HG03457 (cell line): Measurements from ENCODE around the gene CCR5.
"Not testable (repeated sequence)": the region's sequence is repeated elsewhere in the genome, so short reads cannot be mapped to it uniquely, and the experiment has no call there.

Experiments
- ATAC-seq: cut with Tn5 transposase; IDR thresholded peaks from one replicate; pipeline ENCODE4 v1.9.1; 2021; ENCODE audit warnings: moderate number of reproducible peaks; ENCODE audit not compliant: unreplicated experiment

The CCR5 gene

DNA sequence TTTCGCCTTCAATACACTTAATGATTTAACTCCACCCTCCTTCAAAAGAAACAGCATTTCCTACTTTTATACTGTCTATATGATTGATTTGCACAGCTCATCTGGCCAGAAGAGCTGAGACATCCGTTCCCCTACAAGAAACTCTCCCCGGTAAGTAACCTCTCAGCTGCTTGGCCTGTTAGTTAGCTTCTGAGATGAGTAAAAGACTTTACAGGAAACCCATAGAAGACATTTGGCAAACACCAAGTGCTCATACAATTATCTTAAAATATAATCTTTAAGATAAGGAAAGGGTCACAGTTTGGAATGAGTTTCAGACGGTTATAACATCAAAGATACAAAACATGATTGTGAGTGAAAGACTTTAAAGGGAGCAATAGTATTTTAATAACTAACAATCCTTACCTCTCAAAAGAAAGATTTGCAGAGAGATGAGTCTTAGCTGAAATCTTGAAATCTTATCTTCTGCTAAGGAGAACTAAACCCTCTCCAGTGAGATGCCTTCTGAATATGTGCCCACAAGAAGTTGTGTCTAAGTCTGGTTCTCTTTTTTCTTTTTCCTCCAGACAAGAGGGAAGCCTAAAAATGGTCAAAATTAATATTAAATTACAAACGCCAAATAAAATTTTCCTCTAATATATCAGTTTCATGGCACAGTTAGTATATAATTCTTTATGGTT is at the start of gene CCR5:
Gene CCR5, plus strand, starts transcription at position 108 of the 680 bp plus-strand sequence. CDS start 1,957 bp downstream, outside the sequence.
- no peak for ATAC-seq

DNA sequence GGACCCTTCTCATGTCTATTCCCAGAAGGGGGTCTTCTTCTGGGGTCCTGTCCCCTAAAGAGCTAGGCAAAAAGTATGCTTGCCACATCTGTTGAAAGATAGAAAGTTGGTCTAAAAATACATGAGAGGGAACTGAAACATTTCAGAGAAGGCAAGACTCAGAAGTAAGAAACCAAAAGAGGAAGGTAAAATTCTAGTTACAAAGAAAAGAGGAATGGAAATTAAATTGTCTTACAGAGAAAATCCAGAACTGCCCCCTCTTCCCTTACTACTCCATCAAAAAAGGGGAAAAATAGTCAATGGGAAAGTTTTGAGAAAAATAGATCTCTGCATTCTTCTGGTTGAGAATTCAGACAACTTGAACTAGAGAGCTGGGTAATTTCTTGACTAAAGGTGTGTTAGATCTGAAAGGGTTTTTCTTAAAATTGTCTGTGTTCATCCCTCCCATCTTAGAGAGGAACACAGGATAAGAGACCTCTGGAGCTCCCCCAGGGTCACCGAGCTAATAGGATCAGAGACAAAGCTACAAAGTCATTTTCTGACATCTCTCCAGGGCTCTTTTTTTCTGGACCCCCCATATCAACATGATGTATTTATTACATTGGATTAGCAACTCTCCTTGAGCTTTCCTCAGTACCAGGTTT is 49.2 kb upstream of the CCR5 start:
- ATAC-seq: no peak

DNA sequence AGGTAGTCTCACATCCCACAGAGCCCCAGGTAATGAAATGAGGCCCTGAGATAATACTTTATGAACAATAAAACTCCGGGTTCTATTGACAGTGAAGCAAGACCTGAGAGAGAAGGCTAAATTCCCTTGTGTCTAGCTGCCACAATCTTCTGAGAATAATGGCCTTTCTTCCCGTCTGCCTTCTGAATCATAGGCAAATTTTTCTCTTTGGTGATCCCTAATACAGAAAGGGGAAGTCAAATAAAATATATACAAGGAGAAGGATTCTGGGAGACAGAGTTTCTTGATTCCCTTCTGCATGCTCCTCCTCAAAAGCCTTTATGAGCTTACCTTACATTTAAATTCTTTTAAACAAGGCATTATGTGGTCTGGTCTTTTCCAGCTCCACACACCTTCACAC is 46.7 kb upstream of the CCR5 start:
- no peak for ATAC-seq

DNA sequence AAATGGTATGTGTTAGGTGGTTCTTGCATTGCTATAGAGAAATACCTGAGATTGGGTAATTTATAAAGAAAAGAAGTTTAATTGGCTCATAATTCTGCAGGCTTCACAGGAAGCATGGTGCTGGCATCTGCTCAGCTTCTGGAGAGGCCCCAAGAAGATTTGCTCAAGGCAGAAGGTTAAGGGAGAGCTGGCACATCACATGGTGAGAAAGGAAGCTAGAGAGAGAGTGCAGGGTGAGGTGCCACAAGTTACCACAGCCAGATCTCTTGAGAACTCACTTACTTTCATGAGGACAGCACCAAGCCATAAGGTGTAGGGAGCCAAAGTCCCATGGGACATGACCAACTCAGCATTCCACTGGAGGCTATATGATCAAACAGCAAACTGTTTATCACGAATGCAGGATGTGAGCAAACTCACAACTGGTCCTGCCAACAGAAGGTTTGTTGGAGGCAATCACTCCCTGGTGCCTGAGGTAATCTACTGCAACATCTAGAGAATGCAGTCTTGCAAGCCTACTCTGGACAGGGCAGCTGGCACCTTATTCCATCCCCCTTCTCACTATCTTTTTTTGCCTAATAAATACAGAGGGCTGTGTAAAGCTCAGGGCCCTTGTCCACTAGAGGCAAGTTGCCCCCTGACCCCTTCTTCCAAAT is 45.0 kb upstream of the CCR5 start:
- ATAC-seq: no peak

DNA sequence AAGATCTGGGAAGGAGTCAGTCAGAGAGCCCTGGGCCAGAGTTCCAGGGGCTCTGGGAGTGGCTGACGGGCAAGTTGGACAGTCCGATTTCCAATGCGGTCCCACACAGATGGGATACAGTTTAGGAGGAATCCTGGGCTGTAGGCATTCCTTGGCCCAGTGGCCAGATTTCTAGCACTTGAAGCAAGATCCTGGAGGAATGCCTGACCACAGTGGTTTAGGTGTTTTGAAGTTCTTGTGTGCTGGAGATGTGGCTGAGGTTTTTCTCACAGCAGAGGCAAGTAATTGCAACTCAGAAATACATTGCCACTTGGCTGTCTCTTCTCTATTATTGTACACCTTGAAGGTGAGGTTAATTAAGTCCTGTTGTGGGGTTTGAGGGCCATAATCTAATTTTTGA is 40.1 kb upstream of the CCR5 start:
- ATAC-seq: not testable (repeated sequence)

DNA sequence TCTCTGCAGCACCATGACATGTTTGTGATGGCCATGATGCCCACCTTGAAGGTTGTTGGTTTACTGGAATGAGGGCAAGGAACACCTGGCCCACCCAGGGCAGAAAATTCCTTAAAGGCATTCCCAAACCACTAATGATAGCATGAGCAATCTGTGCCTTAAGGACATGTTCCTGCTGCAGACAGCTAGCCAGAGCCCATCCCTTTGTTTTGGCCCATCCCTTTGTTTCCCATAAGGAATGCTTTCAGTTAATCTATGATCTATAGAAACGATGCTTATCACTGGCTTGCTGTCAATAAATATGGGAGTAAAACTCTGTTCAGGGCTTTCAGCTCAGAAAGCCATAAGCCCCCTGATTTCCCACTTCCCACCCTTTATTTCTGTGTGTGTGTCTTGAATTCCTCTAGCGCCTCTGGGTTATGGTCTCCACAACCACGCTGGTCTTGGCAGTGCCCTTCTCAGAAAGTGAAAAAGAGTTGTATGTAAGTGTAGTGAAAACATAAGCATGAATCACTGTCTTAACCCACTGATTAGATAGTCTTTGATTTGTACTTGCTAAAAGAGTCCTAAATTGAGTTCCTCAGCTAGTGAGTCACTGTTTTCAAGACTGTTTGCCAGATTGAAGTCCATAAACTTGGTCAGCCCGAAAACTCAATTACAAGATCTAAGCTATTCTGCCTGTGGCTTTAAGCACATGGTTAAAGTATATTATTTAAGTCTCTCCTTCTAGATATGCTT is 35.8 kb upstream of the CCR5 start:
- ATAC-seq: no peak

DNA sequence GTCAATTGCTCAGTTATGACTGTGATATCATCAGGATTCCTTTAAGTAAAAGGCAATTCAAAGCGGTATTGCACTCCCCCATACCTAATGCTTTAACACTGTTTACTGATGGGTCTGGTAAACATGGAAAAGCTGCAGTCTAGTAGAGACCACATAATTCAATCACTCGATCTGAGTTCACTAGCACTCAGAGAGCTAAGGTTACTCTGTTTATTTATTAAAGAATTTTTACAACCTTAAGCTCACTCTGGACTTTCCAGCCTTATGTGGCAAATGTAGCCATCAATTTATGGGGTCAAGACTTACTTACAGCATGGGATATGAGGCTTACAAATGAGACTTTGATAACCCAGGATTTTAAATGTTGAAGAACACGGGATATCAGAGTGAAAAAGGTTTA is 35.2 kb upstream of the CCR5 start:
- no peak for ATAC-seq

DNA sequence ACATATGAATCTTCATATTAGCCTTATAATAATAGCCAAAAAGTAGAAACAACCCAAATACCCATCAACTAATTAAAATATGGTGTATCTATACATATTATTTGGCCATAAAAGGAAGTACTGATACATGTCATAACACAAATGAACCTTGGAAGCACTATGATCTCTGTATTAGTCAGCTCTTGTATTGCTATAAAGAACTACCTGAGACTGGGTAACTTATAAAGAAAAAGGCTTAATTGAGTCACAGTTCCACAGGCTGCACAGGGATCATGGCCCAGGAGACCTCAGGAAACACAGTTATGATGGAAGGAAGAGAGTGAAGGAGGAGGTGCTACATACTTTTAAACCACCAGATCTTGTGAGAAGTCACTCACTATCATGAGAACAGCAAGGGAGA is 32.8 kb upstream of the CCR5 start:
- no peak for ATAC-seq

DNA sequence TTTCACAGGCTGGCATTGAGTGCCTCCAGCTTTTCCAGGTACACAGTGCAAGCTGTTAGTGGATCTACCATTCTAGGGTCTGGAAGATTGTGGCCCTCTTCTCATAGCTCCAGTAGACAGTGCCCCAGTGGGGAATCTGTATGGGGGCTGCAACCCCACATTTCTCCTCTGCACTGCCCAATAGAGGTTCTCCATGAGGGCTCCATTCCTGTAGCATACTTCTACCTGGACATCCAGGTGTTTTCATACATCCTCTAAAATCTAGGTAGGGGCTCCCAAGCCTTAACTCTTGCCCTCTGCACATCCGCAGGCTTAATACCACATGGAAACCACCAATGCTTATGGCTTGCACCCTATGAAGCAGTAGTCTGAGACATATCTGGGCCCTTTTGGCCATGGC is 31.9 kb upstream of the CCR5 start:
- ATAC-seq: no peak

DNA sequence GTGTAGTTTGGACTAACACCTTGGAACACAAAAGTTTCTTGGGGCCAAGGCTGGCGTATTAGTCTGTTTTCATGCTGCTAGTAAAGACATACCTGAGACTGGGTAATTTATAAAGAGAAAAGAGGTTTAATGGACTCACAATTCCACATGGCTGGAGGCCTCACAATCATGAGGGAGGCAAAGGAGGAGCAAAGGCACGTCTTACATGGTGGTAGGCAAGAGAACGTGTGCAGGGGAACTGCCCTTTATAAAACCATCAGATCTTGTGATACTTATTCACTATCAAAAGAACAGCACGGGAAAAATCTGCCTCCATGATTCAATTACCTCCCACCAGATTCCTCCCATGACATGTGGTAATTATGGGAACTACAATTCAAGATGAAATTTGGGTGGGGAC is 26.3 kb upstream of the CCR5 start:
- no peak for ATAC-seq

DNA sequence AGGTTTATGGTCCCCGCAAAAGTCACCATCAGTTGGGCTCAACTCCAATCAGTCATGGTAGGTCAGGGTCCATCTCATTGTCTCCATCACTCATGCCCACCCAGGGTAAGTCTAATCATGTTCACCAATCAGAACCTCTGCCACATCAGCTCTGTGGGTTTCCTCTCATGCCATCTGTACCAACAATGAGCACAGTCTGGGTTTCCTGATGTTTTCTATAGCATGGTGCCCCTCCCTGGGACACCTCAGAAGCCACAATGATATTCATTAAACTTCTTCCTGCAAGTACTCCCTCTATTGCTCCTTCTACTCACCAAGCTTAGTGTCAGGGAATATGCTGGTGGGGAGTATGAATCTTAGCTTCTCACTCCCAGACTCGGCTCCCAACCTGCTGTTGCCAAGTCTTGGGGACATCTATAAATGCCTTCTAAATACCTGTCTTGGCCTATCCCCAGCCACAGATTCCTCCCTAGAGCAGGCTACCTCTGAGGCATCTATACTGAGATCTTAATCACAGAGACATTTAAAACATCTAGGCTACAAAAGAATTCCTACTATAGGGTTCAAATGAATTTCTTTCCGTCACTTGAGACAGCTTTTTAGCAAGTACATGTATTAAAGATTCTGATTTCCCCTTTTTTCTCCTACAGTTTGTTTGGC is 21.8 kb upstream of the CCR5 start:
- no peak for ATAC-seq

DNA sequence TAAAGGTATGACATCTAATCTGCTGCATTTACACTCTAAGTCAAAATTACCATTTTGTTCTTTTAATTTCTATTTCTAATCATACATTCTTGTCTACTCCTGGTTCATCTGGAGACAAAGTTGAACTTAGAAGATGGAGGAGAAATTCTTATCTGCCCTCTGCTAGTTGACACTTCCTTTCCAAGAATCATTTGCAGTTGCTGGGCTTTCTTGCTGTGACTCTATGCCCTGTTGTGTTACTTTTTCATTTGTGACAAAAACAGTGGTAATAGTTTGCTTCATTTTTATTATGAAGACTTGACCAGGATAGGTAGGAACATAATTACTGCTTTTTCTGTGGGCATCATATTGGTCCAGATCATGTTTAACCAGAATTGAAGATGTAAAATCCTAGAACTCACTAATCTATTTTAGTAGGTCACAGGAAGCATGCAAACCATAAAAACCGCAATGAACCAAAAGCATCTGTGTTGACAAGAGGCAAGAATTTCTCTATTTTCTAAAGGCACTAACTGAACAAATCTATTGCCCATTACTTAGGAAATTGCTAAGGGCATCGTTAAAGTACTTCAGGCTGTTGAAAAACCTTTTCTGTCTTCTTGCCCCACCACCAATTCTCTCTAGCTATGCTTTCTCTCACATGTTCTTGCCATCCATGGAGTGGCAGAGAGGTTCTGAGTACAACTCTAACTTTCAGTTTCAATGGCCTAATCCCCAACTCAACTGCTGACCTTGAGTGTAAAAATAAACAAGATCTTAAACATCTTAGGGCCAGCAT is 21.1 kb upstream of the CCR5 start:
- no peak for ATAC-seq

DNA sequence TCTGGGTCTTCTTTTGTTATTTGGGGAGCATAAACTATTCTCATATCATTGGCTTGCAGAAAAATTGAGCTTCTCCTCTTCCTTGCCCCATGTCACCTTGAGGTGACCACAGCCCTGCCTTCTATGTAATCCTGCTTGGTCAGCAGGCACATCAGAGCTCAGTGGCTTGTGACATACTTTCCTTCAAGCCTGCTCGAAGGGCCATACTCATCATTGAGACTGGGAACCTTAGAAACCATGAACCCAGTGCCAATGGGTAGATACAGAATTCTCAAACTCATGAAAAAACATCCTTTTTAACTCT is 20.5 kb upstream of the CCR5 start:
- ATAC-seq: no peak

DNA sequence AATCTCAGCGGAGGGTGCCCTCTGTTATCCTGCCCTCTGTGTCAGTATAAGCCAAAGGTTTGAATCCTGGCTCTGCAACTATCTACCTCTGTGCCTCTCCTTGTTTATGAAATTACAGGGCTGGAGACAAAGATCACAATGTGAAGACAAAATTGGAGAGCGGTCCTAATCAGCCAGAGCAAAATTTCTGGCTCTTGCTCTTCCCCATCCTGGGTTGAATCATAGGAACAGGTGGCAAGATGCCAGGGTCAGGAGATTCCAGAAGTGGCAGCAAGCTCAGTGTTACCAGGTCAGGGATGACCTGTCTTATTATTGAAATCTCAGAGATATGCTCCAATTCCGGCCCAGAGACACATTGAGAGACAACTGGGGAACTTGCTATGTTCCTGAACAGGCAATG is 19.1 kb upstream of the CCR5 start:
- no peak for ATAC-seq

DNA sequence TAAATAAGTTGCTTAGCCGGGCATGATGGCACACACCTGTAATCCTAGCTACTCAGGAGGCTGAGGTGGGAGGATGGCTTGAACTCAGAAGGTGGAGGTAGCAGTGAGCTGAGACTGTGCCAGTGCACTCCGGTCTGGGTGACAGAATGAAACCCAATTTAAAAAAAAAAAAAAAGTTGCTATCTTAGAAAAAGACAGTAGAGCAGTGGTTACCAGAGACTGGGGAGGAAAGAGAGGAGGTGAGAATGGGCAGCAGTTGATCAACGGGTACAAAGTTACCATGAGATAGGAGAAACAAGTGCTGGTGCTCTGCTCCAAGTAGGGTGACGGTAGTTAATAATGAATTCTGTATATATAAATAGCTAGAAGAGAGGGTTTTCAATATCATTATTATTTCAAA is 17.7 kb upstream of the CCR5 start:
- no peak for ATAC-seq

DNA sequence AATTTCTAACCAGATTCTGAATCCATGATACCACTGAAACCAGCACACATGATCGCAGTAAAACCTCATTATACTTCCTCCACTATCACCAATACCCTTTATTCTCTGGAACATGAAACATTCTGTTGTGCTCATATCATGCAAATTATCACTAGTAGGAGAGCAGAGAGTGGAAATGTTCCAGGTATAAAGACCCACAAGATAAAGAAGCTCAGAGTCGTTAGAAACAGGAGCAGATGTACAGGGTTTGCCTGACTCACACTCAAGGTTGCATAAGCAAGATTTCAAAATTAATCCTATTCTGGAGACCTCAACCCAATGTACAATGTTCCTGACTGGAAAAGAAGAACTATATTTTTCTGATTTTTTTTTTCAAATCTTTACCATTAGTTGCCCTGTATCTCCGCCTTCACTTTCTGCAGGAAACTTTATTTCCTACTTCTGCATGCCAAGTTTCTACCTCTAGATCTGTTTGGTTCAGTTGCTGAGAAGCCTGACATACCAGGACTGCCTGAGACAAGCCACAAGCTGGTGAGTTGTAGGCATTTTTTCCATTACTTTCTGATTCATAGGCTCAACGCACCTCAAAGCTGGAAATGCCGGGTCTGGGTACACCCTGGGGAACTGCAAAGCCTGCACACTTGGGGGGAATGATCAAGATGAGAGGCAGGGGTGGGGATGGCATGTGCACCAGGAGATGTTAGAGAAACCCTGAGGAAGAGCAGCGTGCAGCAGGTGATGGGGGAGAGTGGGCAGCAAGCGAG is 16.9 kb upstream of the CCR5 start, which contains the start of gene CCR2:
Gene CCR2, plus strand, starts transcription at position 465 of the 764 bp plus-strand sequence. CDS start 3,417 bp downstream, outside the sequence.
- ATAC-seq: no peak

DNA sequence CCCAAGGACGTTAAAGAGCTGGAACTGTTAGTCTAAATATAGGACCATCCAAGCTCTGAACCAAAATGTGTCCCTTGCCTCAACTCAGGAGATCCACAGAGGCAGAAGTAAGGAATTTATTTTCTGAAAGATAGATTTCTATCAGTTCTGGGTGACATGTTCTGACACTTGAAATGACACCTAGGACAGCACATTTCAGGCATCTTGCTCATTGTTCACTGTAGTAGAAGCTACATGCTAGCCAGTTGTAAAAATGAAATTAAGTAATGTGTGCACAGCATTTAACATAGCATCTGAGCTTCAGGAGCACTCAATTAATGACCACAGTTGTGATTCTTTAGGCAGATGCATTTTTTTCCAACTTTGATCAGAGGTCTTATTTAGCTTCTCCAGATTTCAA is 16.3 kb upstream of the CCR5 start:
- ATAC-seq: no peak

DNA sequence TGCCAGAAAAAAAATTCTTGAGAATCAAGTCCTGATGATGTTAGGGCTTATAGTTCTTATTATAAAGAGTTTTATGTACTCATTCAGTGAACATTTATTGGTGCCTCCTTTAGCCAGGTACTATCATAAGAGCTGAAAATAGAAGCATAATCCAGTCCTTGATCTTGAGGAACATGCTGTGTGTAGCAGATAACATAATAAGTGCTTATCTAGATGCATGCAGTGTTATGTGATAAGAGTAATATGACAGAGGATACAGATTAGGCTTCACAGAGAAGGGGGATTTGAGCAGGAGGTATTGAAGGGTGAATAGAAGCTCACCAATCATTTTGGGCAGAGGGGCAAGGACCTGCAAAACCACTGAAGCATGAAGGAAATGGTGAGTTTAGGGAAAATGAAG is 15.8 kb upstream of the CCR5 start:
- ATAC-seq: no peak

DNA sequence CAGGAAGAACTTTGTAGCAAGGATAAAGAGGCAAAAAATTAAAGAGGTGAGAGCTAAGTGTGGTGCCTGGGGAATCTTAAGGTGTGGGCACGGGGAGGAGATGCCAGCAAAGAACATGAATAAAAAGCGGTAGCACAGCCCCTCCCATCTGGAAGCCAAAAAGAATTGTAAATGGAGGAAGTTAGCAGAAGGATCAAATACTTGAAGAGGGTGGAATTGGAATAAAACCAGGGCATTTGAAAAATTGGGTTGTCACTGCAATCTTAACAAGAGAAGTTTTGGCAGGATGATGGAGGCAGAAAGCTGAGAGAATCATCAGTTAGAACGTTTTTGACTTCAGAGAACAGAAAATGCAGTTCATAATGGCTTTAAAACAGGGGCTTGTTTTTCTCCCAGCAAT is 14.5 kb upstream of the CCR5 start:
- ATAC-seq: no peak

DNA sequence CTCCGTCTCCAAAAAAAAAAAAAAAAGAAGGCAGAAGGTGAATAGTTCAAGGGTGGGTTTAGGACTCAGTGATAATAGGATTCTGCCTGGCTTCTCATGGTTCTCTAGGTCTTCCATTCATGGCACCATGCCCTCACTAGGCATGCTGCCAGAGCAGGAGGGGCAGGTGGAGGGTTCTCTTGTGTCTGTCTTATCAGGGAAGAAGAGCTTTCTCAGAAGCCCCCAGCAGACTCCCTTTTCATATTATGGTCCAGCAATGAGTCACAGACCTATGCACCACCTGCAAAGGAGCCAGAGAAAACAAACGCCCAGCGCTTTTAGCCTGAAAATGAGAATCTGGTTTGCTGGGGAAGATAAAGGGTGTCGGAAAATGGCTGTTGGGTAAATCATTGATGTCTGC is 13.8 kb upstream of the CCR5 start:
- no peak for ATAC-seq
